HT-29 (cell line): ENCODE results near the gene EIF5A. TPM values are rescaled to one million over a fixed set of nuclear protein-coding genes. Genes with fewer than 3 reads are reported as not detected.

Source experiments
- DNase-seq: peaks from one replicate; pipeline ENCODE4 v3.0.0-alpha.2; 2015; ENCODE audit warnings: low spot score
- total RNA-seq: library from RNA; depleted of rRNA; stranded (reverse); fragments of >200 nt; shearing (Covaris generic); gene quantifications from 2 replicates; pipeline ENCODE4 v1.2.3, GENCODE V29; 2014

EIF5A gene
- total RNA-seq, 1 experiment from 2014 or later, result 962 TPM

GRCh38 chr17:7284911-7285310 is 22.5 kb upstream of the EIF5A start:
- no peak for DNase-seq

GRCh38 chr17:7285679-7286078 is 21.7 kb upstream of the EIF5A start:
- DNase-seq, result no peak

GRCh38 chr17:7289256-7290032 is 18.0 kb upstream of the EIF5A start:
- DNase-seq, result no peak

- no peak for DNase-seq
These were observed 17.3 kb upstream of the EIF5A start for GRCh38 chr17:7290166-7290565.

- no peak for DNase-seq
These were observed 16.7 kb upstream of the EIF5A start for GRCh38 chr17:7290685-7291084.

GRCh38 chr17:7292194-7292593 is 15.2 kb upstream of the EIF5A start:
- no peak for DNase-seq

GRCh38 chr17:7292729-7293128 is 14.7 kb upstream of the EIF5A start:
- DNase-seq, result no peak

- DNase-seq, result no peak
These were observed 14.3 kb upstream of the EIF5A start for GRCh38 chr17:7293159-7293558.

- DNase-seq, result peak; percentile 57
These were observed 13.4 kb upstream of the EIF5A start for GRCh38 chr17:7293816-7294613.

- DNase-seq, result peak; percentile 79
These were observed 12.7 kb upstream of the EIF5A start, which contains the start of gene YBX2 for GRCh38 chr17:7294614-7295153. Gene YBX2 (minus strand): TSS chr17:7294639. CDS start chr17:7294500, 139 bp downstream.

GRCh38 chr17:7295230-7296180 is 11.9 kb upstream of the EIF5A start:
- peak; percentile 57 for DNase-seq

- peak; percentile 79 for DNase-seq
These were observed 11.1 kb upstream of the EIF5A start for GRCh38 chr17:7296189-7296861.

GRCh38 chr17:7304179-7304578 is 3.2 kb upstream of the EIF5A start:
- no peak for DNase-seq

- peak; percentile 29 for DNase-seq
These were observed 527 bp downstream of the EIF5A start for GRCh38 chr17:7307686-7308624.

GRCh38 chr17:7308625-7309433 is 1.4 kb downstream of the EIF5A start:
- DNase-seq, result peak; percentile 79

- no peak for DNase-seq
These were observed 2.2 kb downstream of the EIF5A start for GRCh38 chr17:7309628-7310027.

- no peak for DNase-seq
These were observed 3.8 kb downstream of the EIF5A start for GRCh38 chr17:7311110-7311705.

GRCh38 chr17:7312432-7313087 is 5.1 kb downstream of the EIF5A start:
- DNase-seq, result no peak
